GM21576 (cell line): ENCODE results near the gene ITPR3.
"Not testable (repeated sequence)": the region's sequence is repeated elsewhere in the genome, so short reads cannot be mapped to it uniquely, and the experiment has no call there.

Experiments
- ATAC-seq: cut with Tn5 transposase; IDR thresholded peaks from one replicate; pipeline ENCODE4 v1.9.1; 2021; ENCODE audit warnings: mild to moderate bottlenecking, moderate library complexity; ENCODE audit not compliant: unreplicated experiment

ITPR3 gene

GRCh38 chr6:33590531-33591198 lies 30.5 kb upstream of the ITPR3 start:
- ATAC-seq, result no peak

DNA sequence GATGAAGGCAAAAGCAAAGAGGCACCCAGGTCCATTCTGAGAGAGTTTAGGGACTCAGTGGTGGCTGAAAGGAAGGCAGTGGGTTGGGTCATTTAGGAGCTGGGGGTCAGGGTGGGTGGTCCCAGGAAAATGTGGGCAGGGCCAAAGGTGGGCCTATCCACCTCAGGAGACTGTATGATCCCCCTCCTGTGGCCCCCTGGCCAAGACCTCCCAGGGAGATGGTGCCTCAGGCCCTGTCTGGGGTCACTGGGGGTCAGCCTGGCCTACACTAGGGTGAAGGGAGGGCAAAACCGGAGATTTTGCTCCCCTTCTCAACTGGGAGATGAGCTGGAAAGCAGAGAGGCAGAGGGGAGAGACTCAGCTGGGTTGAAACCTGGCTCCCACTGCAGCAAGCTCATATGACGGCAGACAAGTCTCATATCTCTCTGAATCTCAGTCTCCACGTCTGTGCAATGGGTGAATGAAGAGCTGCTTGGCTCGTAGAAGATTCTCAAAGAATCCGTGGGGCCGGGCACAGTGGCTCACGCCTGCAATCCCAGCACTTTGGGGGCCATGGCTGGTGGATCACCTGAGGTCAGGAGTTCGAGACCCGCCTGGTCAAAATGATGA lies 29.6 kb upstream of the ITPR3 start:
- no peak for ATAC-seq

- no peak for ATAC-seq
Observed at GRCh38 chr6:33592280-33592594, 28.9 kb upstream of the ITPR3 start.

DNA sequence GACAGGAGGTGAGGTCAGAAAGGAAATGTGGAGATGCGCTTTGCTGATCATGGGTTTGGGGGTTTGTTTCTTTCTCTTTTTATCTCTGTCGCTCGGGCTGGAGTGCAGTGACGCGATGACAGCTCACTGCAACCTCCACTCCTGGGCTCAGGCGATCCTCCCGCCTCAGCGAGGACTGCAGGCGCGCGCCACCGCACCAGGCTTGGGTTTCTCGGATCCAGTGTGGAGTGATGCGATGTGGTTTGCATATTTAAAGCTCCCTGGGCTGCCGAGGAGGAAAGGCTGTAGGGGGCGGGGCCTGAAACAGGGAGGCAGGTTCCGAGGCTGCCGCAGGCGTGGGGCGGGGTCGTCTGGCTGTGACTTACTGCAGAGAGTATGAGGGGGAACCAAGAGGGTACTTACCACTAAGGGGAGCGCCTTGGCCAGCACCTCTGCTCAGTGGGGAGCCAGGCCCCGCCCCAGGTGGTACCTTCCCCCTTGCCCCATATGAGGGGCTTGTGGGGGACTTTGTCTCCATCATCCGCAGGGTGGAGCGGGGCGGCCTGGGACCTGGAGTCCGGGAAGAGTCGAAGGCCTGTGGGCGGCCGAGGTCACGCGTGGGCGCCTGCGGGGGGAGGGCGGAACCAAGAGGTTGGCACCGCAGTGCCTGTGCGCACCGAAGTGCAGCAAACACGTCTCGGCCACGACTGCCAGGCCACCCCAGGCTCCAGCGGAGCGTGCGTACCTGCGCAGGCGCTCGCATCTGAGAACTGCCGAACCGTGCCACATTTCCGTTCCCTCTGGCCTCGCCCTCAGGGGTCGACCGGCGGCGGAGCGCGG lies 28.3 kb upstream of the ITPR3 start:
- ATAC-seq, result peak; percentile 42

DNA sequence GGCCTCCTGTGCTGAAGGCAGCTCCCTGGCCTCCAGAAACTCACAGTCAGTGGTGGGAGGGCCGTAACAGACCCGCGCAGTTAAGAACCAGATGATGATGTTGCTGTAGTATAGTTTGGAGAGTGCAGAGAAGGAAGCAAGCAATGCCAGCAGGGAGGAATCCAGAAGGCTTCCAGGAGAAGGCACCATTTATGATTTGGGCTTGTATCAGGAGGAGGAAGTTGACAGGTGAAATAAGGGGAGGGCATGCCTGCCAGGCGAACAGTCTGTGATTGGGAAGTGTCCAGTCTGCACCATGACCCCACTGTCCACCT lies 27.8 kb upstream of the ITPR3 start:
- no peak for ATAC-seq

- no peak for ATAC-seq
Observed at GRCh38 chr6:33595001-33595846, 25.9 kb upstream of the ITPR3 start.

GRCh38 chr6:33596894-33597293 lies 24.2 kb upstream of the ITPR3 start:
- ATAC-seq, result not testable (repeated sequence)

DNA sequence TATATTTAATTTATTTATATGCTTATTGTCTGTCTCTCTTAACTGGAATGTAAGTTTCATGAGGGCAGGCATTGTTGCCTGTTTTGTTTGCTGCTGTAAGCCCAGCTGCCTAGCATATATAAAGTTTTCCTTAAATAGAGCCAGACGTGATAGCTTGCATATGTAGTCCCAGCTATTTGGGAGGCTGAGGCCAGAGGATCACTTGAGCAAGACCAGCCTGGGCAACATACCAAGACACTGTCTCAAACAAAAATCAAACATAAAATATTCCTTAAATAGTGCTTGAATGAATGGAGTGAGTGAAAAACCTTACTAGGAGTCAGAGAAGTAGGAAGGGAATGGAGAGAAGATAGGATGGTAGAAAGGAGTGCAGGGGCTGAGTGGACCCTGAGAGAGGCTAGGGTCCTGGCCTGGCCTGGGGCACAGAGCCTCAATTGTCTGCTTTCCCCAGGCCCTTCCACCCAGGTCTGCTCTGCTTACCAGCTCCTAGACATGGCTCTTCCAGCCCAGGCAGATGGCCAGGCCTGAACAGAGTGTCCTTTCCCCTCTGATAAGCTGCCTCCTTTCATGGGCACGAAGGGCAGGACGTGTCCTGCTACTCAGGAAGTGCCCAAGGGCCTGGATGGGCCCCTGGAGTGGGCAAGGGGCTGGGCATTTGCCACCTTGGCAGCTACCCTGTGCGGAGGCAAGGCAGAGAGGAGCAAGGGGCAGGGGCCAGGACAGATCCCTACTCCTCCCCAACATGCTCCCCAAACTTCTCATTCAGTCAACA lies 23.4 kb upstream of the ITPR3 start:
- ATAC-seq, result no peak

GRCh38 chr6:33599413-33599938 lies 21.6 kb upstream of the ITPR3 start:
- ATAC-seq, result no peak

DNA sequence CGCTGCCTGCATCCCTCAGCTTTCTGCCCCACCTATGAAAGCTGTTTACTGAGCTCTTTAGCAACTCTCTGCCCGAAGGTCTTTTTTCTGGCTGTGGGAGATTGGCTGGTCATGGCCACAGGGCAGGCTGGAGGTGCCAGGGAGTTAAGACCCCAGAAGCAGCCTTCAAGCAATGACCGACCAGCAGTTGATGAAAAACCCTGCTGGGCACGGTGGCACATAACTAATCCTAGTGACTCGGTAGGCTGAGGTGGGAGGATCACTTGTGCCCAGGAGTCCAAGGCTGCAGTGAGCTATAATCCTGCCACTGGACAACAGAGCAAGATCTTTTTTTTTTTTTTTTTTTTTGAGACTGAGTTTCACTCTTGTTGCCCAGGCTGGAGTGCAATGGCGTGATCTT lies 20.4 kb upstream of the ITPR3 start:
- no peak for ATAC-seq

DNA sequence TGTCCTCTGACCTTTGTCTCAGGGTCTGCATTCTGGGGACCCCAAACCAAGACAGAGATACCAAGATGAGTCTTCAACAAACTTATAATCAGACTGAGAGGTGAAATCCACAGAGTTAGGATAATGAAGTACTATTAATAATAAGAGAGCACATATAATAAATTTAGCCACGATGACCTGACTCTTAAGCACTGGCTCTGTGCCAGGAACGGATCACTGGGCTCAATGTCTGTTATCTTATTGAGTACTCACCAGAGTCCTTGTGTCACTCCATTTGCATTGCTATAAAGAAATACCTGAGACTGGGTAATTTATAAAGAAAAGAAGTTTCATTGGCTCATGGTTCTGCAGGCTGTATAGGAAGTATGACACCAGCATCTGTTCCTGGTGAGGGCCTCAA lies 18.9 kb upstream of the ITPR3 start:
- ATAC-seq, result no peak

DNA sequence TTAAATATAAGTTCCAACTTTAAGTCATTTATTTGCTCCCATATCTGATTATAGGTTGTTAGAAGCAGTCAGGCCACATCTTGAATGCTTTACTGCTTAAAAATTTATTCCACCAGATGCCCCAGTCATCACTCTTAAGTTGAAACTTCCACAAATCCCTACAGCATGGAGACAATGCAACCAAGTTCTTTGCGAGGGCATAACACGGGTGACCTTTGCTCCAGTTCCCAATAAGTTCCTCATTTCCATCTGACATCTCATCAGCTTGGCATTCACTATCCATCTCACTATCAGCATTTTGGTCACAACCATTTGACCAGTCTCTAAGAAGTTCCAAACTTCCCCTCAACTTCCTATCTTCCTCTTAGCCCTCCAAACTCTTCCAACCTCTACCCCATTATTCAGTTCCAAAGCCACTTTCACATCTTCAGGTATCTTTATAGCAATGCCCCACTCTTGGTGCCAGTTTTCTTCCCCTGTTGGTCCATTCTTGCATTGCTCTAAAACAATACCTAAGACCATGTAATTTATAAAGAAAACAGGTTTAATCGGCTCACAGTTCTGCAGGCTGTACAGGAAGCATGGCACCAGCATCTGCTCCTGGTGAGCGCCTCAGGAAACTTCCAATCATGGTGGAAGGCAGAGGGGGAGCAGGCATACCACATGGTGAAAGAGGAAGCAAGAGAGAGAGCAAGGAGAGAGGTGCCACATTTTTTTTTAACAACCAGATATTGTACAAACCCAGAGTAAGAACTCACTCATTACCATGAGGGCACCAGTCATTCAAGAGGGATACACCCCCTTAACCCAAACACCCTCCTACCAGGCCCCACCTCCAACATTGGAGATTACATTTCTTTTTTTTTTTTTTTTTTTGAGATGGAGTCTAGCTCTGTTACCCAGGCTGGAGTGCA lies 15.9 kb upstream of the ITPR3 start:
- no peak for ATAC-seq

DNA sequence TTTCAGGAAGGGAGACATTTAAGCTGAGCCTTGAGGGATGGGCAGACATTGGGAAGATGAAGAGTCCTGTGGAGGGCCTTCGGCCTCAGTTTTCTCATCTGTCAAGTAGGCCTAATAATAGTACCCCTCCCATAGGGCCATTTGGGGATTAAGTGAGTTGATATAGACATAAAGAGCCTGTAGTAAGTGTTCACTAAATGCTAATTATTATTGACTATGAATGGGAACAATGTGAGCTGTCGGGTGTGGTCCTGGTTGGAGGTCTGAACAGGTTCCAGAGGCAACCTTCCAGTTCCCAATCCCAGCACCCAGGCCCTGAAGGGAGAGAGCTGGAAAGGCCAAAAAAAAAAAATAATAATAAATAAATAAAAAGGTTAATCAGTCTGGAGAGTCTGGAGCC lies 14.5 kb upstream of the ITPR3 start:
- ATAC-seq, result no peak

DNA sequence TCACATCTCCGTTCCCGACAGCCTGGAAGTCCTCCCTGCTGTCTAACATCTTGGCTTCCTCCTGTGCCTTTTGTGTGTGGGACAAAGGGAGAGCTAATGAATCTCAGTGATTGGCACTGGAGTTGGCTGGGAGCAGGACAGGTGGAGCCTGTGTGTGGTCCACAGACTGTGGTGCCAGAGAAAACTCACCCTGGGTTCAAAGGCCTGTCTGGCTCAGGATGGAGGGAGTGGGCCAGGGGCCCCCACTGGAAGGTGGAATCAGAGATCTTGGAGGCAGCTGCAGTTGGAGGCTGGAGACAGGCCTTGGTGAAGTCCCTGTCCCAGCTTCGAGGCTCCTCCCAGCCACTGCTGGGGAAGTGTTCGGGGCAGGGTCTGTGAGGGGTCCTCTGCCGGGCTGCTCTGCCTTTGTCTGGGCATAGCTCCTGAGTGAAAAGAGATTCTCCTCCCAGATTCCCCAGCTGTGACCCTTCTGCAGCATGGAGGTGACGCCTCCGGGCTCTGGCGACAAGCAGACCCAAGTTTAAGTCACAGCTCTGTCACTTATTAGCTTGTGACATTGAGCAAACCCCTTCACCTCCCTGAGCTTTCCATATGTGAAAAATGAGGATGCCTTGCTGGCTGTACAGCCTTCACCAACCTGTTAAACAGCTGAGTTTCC lies 13.9 kb upstream of the ITPR3 start:
- no peak for ATAC-seq

- ATAC-seq, result no peak
Observed at GRCh38 chr6:33607784-33608161, 13.3 kb upstream of the ITPR3 start.

GRCh38 chr6:33609019-33609418 lies 12.1 kb upstream of the ITPR3 start:
- ATAC-seq, result no peak

GRCh38 chr6:33609528-33609927 lies 11.6 kb upstream of the ITPR3 start:
- ATAC-seq, result no peak

DNA sequence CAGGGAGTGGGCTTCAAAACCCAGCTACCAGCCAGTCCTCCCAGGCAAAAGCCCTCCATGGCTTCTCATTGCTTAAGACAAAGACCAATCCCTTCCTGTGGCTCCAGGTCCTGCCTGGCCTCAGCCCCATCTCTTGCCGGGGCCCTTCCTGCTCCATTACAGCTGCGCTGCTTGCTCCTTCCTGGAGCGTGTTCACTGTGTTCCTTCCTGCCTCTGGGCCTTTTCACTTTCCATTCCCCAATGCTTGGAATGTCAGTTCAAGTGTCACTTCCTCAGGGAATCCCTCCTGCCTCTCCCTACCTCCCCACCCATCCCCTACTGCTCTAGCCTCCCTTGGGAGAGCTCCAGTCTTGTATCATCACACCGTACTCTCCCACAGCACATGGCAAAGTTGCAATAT lies 11.1 kb upstream of the ITPR3 start:
- ATAC-seq, result no peak
